Stimulated activated CD8-positive, alpha-beta memory T cell treated with anti-CD3 and anti-CD28 coated beads, Interleukin-4, amount 100 ng/mL, for 4 hours (primary cell): ENCODE data around the gene SPTY2D1.
"Not testable (repeated sequence)": the region's sequence is repeated elsewhere in the genome, so short reads cannot be mapped to it uniquely, and the experiment has no call there.

Source experiments
- DNase-seq, 2 donors: peaks; one replicate each; pipeline ENCODE4 v3.0.0-alpha.2; 2020; ENCODE audit warnings: low read depth in 2 of 2, low spot score in 1 of 2

The SPTY2D1 gene

GRCh38 chr11:18618342-18619025, 15.7 kb downstream of the SPTY2D1 start:
- no peak for DNase-seq

- peak in 1 of 2 donors; percentile 13 for DNase-seq
Observed at GRCh38 chr11:18617688-18618341, 16.3 kb downstream of the SPTY2D1 start.

GRCh38 chr11:18615628-18616392, 18.3 kb downstream of the SPTY2D1 start:
- DNase-seq = no peak

- no peak for DNase-seq
Observed at GRCh38 chr11:18614667-18615066, 19.5 kb downstream of the SPTY2D1 start.

DNA sequence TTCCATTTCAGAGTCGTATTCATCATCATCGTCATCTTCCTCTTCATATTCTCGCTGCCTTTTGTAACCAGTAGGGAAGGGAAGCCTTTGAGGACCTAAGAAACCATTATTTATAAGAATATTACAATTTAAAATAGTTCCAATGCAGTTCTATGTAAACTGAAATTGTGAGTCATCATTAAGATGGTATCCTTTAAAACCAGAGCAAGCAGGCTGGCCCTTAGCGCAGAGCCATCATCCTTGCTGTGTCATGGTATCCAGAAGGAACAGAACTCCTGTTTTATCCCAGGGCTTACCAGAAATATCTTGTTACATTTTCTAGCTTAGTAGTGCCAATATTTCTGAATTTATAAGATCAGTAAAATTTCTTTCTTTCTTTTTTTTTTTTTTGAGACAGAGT, 21.7 kb downstream of the SPTY2D1 start:
- no peak for DNase-seq

DNA sequence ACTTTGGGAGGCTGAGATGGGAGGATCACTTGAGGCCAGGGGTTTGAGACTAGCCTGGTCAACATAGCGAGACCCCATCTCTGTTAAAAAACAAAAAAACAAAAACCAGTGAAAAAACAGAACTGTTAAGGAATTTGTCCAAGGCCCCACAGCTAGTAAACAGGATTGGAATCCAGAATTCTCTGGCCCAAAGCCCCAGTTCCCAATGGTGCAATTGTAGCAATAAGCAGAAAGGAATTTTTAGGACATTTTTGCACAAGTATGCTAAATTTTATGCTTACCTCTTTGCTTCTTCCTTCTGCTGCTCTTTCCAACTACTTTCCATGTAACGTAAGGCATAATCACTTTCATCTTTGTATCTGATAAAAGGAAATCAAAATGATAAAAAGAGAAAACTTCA, 22.9 kb downstream of the SPTY2D1 start:
- DNase-seq = no peak

- DNase-seq = no peak
Observed at GRCh38 chr11:18608376-18608775, 25.8 kb downstream of the SPTY2D1 start.

GRCh38 chr11:18600915-18601569, 33.1 kb downstream of the SPTY2D1 start:
- DNase-seq = no peak

DNA sequence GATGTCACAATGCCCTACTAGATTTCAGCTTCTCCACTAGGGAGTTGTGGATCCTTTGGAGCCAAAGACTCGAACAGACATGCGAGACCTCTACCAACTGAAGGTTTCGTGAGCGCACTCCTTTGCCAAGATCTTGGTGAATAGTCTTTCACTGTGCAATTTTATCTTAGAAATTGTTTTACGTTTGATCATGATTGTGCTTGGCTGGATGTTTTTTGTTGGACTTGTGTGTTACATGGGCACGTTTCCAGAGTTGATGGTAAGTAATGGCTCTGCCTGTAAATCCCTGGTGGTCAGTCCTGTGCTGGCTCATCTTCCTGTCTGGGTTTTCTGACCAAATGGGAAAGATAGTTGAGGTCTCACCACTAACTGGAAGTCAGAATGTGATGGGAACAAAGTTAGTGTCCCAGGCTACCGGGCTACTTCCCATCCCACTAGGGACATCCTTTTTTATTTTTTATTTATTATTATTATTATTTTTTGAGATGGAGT, 34.4 kb downstream of the SPTY2D1 start, which contains the start of gene MISFA:
MISFA (plus strand) TSS at position 51 of the 492 bp plus-strand sequence; CDS start at position 191, 140 bp downstream.
- DNase-seq = no peak

GRCh38 chr11:18594999-18595749, 39.0 kb downstream of the SPTY2D1 start:
- no peak for DNase-seq

DNA sequence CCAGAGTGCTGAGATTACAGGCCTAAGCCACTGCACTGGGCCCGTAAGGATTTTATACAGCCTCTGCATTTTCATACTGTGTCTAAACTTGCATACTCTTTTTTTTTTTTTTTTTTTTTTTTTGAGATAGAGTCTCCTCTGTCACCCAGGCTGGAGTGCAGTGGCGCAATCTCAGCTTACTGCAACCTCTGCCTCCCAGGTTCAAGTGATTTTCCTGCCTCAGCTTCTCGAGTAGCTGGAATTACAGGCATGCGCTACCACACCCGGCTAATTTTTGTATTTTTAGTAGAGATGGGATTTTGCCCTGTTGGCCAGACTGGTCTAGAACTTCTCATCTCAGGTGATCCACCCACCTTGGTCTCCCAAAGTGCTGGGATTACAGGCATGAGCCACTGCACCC, 40.1 kb downstream of the SPTY2D1 start:
- not testable (repeated sequence) for DNase-seq

DNA sequence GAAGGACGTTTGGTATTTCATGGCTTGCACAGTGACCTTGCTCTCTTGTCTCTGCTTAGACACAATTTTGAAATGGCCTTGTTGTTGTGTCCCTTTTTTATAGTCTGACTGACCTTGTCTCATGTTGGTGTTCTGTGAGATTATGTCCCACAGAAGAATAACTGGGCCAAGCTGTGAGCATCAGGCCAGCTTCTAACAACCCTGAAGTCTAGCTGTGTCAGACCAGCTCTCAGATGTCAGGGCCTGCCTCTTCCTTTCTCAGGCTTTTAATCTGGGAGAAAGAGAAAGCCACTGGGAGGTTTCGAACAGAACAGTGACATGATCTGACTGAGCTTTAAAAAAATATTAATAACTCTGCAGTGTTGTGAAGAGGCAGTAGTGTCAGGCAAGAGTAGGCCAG, 43.6 kb downstream of the SPTY2D1 start:
- DNase-seq = no peak

- peak; percentile 19 to 52 for DNase-seq
Observed at GRCh38 chr11:18588297-18589252, 45.6 kb downstream of the SPTY2D1 start, which contains the start of gene UEVLD. Gene UEVLD, minus strand, starts transcription at chr11:18588734. Its CDS starts 80 bp downstream, at chr11:18588654.

- DNase-seq = no peak
Observed at GRCh38 chr11:18581825-18582224, 52.3 kb downstream of the SPTY2D1 start.

GRCh38 chr11:18580113-18580766, 53.9 kb downstream of the SPTY2D1 start:
- no peak for DNase-seq

DNA sequence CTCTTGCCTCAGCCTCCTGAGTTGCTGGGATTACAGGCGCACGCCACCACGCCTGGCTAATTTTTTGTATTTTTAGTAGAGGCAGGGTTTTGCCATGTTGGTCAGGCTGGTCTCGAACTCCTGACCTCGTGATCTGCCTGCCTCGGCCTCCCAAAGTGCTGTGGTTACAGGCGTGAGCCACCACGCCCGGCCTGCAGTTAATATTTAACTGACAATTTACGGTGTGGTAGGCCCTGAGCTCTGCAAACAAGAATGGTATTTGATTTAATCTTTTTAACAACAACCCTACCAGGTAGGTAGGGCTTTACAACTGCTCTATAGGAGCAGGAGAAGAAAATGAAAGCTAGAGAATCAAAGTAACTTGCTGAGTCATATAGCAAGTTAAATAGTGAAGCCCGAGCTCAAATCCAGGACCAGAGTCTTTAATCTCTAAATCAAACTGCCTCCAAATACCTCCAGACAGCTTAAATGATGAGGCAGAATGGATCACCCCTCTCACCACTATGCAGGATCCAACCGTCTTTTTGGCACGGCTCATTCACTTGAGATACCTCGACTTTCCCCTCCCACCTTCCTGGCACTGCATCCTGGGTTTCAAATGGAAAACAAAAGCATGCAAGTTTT, 55.1 kb downstream of the SPTY2D1 start:
- no peak for DNase-seq

GRCh38 chr11:18575361-18575760, 58.8 kb downstream of the SPTY2D1 start:
- no peak for DNase-seq

DNA sequence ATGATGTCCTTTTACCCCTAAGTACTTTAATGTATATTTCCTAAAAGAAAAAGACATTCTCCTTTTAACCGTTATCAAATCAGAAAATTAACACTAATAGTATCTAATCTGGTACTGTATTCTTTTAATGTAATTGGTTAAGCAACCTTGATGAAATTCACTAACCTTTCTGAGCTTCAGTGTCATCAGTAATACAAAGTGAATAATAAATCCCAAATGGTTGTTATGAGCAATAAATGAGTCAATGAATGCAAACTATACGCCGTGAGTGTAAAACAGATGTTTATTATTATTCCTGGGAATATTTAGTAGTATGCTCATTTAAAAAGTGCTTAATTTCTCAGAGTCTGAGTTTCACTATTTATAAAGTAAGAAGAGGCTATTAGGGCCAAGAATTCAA, 67.1 kb downstream of the SPTY2D1 start:
- no peak for DNase-seq
